ENCODE measurements around the gene MSI1.
A peak's percentile ranks its signal among the peaks of the same experiment; 100 is the strongest.
"Not testable (repeated sequence)": the region's sequence is repeated elsewhere in the genome, so short reads cannot be mapped to it uniquely, and the experiment has no call there.

Gene MSI1

GRCh38 chr12:120335447-120335846, 33.5 kb downstream of the MSI1 start:
- not testable (repeated sequence) for DNase-seq (ENCODE audit: extremely low read depth, low read depth)

GRCh38 chr12:120332523-120332922, 36.4 kb downstream of the MSI1 start:
- TF ChIP-seq, protein P1, sequence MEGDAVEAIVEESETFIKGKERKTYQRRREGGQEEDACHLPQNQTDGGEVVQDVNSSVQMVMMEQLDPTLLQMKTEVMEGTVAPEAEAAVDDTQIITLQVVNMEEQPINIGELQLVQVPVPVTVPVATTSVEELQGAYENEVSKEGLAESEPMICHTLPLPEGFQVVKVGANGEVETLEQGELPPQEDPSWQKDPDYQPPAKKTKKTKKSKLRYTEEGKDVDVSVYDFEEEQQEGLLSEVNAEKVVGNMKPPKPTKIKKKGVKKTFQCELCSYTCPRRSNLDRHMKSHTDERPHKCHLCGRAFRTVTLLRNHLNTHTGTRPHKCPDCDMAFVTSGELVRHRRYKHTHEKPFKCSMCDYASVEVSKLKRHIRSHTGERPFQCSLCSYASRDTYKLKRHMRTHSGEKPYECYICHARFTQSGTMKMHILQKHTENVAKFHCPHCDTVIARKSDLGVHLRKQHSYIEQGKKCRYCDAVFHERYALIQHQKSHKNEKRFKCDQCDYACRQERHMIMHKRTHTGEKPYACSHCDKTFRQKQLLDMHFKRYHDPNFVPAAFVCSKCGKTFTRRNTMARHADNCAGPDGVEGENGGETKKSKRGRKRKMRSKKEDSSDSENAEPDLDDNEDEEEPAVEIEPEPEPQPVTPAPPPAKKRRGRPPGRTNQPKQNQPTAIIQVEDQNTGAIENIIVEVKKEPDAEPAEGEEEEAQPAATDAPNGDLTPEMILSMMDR (IDR thresholded peaks at IDR 0.05; ENCODE audit: low read depth, low read length), result no peak
- no peak for DNase-seq (ENCODE audit: extremely low read depth, low read depth)

More at GRCh38 chr12:120335447-120335846, 33.5 kb downstream of the MSI1 start:
- TF ChIP-seq, protein P1 (IDR thresholded peaks at IDR 0.05; ENCODE audit: low read depth, low read length), result peak; percentile 59

DNA sequence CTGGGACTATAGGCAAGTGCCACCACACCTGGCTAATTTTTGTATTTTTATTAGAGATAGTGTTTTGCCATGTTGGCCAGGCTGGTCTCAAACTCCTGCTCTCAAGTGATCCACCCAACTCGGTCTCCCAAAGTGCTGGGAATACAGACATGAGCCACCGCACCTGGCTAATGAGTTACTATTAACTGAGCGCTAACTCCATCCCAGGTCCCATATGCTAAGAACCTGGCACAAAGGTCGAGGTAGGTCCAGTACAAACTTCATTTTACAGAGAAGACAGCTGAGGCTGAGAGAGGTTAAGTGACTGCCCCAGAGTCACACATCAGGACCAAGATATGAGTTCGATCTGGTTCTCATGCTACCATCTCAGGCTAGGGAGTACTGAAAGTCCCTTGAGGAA, 36.9 kb downstream of the MSI1 start:
- TF ChIP-seq, protein P1 (IDR thresholded peaks at IDR 0.05; ENCODE audit: low read depth, low read length), result no peak
- DNase-seq (ENCODE audit: extremely low read depth, low read depth), result no peak

DNA sequence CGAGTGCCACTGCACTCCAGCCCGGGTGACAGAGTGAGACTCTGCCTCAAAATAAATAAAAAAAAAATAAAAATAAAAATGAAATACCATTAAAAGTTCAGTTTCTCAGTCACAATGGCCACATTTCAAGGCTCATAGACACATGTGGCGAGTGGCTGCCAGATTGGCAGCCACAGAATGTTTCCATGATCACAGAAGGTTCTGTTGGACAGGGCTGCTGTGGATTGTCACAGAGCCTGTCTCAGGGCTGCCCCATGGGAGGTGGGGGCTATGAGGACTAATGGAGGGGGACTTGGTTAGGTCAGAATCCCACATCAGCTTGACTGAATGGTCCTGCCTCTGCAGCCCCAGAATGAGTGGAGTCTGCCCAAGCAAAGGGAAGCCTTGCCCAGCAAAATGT, 37.6 kb downstream of the MSI1 start:
- TF ChIP-seq, protein P1 (IDR thresholded peaks at IDR 0.05; ENCODE audit: low read depth, low read length), result no peak

DNA sequence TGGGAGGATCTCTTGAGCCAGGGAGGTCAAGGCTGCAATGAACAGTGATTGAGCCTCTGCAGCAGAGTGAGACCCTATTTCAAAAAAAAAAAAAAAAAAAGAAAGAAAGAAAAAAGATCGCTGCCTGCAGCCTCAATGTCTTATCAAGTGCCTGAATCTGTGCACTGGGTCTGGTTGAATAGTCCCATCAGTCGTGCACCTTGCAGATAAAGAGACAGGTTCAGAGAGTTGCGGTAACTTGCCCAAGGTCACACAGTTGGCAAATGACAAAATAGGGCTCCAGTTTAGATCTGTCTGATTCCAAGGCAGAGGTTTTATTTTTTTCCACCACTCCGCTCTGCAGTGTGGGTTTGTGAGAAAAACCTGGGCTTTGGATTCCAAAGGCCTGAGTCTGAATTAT, 40.7 kb downstream of the MSI1 start:
- TF ChIP-seq, protein P1 (IDR thresholded peaks at IDR 0.05; ENCODE audit: low read depth, low read length), result no peak

More for the DNA sequence above, 37.6 kb downstream of the MSI1 start:
- no peak for DNase-seq (ENCODE audit: extremely low read depth, low read depth)

DNA sequence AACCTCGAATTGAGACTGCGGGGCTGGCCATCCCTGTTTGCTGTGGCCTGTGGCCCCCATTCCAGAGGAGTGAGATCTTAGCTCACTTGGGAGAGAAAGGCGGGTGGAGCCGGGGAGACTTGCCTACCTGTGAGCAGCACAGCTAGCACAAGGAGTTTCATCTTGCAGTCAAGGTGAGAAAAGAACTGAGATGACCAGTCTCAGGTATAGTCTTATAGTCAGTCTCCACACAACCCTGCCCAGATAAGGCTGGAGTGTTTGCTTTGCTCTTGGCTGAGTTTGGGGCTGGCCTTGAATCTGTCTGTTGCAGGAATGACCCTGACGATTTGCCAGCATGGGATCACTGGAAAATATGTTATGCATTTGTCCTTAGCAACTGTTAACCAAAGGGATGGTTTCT, 41.4 kb downstream of the MSI1 start, which contains the start of gene PLA2G1B:
Gene PLA2G1B, minus strand, starts transcription at position 187 of the 400 bp plus-strand sequence. Its CDS starts 26 bp downstream, at position 161.
- DNase-seq (ENCODE audit: extremely low read depth, low read depth), result no peak
- TF ChIP-seq, protein P1 (IDR thresholded peaks at IDR 0.05; ENCODE audit: low read depth, low read length), result no peak

More for the DNA sequence above, 40.7 kb downstream of the MSI1 start:
- DNase-seq (ENCODE audit: extremely low read depth, low read depth), result no peak

GRCh38 chr12:120324841-120325417, 44.0 kb downstream of the MSI1 start:
- TF ChIP-seq, protein P1 (IDR thresholded peaks at IDR 0.05; ENCODE audit: low read depth, low read length), result no peak
- DNase-seq (ENCODE audit: extremely low read depth, low read depth), result no peak
